Measurements from ENCODE around the gene CLUH. TPM values are rescaled to one million over a fixed set of nuclear protein-coding genes. Genes with fewer than 3 reads are reported as not detected.

The CLUH gene
- total RNA-seq, 1 experiment from 2014 or later, result 161 TPM

DNA sequence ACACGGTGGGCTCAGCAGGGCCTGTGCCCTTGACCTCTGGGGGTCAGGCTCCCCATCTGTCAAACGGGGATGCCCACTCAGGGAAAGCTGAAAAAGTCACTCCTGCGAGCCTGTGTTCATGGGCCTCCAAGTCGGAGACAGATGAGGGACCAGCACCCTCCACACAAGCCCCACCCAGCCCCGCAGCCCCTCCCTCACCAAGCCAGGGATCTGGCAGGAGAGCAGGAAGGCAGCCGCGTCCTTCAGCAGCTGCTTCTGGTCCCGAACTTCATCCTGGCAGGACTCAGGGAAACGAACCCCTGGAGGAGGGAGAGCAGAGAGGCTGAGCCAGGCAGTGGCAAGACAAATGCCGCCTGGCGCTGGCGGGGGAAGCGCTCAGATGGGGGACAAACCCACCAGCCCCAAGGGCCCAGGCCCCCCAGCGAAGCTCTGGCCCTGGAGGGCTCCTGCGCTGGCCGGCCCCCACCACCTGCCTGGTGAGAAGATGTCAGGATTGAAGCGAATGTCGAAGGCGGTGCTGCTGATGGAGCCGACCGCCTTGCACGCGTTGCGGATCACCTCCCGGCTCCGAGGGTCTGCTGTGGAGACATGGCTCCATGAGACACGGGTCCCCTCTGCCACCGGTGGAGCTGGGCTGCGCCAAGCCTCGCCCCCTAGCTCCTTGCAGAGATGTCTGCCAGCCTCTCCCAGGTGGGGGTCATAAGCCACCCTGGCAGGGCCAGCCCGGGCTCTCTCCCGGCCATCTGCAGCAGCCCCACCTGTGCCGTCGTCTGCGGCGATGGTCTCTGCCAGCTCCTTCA is 15.4 kb downstream of the CLUH start:
- Mint-ChIP-seq H3K27me3 (ENCODE audit: insufficient read depth, unreplicated experiment) (no peaks in the 10 kb centered on the region), H3K36me3 (ENCODE audit: insufficient read depth, unreplicated experiment) (peaks cover 82% of the 10 kb centered on the region), H3K4me1 (ENCODE audit: low read depth, unreplicated experiment) (no peaks in the 10 kb centered on the region), H3K4me3 (ENCODE audit: unreplicated experiment) (no peak overlapping the region), H3K9me3 (ENCODE audit: unreplicated experiment) (no peaks in the 10 kb centered on the region), H3K27ac (ENCODE audit: unreplicated experiment) (no peak overlapping the region)
- ChIA-PET POLR2A (no interaction called here), CTCF (no interaction called here)
- DNase-seq, result peak in 1 of 2 experiments; percentile 35
- TF ChIP-seq, protein P1, sequence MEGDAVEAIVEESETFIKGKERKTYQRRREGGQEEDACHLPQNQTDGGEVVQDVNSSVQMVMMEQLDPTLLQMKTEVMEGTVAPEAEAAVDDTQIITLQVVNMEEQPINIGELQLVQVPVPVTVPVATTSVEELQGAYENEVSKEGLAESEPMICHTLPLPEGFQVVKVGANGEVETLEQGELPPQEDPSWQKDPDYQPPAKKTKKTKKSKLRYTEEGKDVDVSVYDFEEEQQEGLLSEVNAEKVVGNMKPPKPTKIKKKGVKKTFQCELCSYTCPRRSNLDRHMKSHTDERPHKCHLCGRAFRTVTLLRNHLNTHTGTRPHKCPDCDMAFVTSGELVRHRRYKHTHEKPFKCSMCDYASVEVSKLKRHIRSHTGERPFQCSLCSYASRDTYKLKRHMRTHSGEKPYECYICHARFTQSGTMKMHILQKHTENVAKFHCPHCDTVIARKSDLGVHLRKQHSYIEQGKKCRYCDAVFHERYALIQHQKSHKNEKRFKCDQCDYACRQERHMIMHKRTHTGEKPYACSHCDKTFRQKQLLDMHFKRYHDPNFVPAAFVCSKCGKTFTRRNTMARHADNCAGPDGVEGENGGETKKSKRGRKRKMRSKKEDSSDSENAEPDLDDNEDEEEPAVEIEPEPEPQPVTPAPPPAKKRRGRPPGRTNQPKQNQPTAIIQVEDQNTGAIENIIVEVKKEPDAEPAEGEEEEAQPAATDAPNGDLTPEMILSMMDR (IDR thresholded peaks at IDR 0.05; ENCODE audit: insufficient read depth in 1 of 2, low read depth in 1 of 2, low read length in 1 of 2, severe bottlenecking in 1 of 2, unreplicated experiment in 1 of 2), result no peak
- intact Hi-C loops (cut with micrococcal nuclease; ENCODE audit: unreplicated experiment), result no loop called here
- Histone ChIP-seq H3K9me3 (no peaks in the 10 kb centered on the region), H3K4me1 (no peaks in the 10 kb centered on the region), H3K4me3 (ENCODE audit: low read depth, low read length) (no peak overlapping the region), H3K27me3 (replicated peaks; ENCODE audit: control insufficient read depth, insufficient read depth, low read length) (no peaks in the 10 kb centered on the region), H3K36me3 (ENCODE audit: control insufficient read depth, insufficient read depth, low read length) (peaks cover 6% of the 10 kb centered on the region)
- BruUV-seq (replicated peaks), result no TSS peak

DNA sequence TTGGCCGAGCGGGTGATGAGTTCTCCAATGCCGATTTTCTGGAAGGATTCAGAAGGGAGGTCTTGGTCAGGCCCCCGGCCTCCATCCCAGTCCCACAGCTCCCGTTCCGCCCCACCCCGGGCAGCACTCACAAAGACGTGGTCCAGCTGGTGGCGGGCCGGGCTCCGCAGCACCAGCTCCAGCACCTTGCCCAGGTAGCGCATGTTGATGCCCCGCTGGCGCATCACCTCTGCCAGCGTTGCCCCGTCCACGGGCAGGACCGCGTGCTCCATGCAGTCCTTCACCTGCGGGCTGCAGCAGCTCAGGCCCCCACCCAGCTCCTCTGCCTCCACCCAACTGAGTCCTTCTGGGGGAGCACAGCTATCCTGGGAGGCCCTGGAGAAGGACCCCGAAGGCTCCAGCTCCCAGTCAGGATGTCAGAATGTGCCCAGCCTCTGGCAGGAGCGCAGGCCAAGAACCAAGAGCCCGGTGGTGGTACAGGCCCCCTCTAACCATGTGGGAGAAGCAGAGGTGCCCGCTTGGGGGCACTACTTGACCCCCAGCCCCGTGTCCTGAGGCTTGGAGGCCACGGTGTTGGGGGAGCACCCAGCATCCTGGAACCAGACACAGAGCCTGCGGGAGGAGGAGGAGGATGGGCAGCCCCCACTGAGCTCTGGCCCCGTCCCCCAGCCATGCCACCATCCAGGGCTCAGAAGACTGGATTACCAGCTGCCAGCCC is 16.2 kb downstream of the CLUH start:
- CTCF ChIA-PET, result no interaction called here
- no TSS peak for BruUV-seq (replicated peaks)
- H3K36me3 Mint-ChIP-seq (ENCODE audit: insufficient read depth, unreplicated experiment), result peaks cover 82% of the 10 kb centered on the region

More for the DNA sequence above, 16.2 kb downstream of the CLUH start:
- no peak overlapping the region for H3K27ac Mint-ChIP-seq (ENCODE audit: unreplicated experiment)
- Histone ChIP-seq H3K4me1 (no peaks in the 10 kb centered on the region), H3K36me3 (ENCODE audit: control insufficient read depth, insufficient read depth, low read length) (peaks cover 6% of the 10 kb centered on the region), H3K9me3 (no peaks in the 10 kb centered on the region), H3K27me3 (replicated peaks; ENCODE audit: control insufficient read depth, insufficient read depth, low read length) (no peaks in the 10 kb centered on the region), H3K4me3 (ENCODE audit: low read depth, low read length) (no peak overlapping the region)
- no peak overlapping the region for H3K4me3 Mint-ChIP-seq (ENCODE audit: unreplicated experiment)
- intact Hi-C loops (cut with micrococcal nuclease; ENCODE audit: unreplicated experiment), result no loop called here
- POLR2A ChIA-PET, result no interaction called here
- no peaks in the 10 kb centered on the region for H3K4me1 Mint-ChIP-seq (ENCODE audit: low read depth, unreplicated experiment)
- DNase-seq, result peak in 1 of 2 experiments; percentile 27
- TF ChIP-seq, protein P1 (IDR thresholded peaks at IDR 0.05; ENCODE audit: insufficient read depth in 1 of 2, low read depth in 1 of 2, low read length in 1 of 2, severe bottlenecking in 1 of 2, unreplicated experiment in 1 of 2), result no peak
- H3K9me3 Mint-ChIP-seq (ENCODE audit: unreplicated experiment), result no peaks in the 10 kb centered on the region
- no peaks in the 10 kb centered on the region for H3K27me3 Mint-ChIP-seq (ENCODE audit: insufficient read depth, unreplicated experiment)
